ENCODE data around the gene SLC46A2.

SLC46A2 gene

DNA sequence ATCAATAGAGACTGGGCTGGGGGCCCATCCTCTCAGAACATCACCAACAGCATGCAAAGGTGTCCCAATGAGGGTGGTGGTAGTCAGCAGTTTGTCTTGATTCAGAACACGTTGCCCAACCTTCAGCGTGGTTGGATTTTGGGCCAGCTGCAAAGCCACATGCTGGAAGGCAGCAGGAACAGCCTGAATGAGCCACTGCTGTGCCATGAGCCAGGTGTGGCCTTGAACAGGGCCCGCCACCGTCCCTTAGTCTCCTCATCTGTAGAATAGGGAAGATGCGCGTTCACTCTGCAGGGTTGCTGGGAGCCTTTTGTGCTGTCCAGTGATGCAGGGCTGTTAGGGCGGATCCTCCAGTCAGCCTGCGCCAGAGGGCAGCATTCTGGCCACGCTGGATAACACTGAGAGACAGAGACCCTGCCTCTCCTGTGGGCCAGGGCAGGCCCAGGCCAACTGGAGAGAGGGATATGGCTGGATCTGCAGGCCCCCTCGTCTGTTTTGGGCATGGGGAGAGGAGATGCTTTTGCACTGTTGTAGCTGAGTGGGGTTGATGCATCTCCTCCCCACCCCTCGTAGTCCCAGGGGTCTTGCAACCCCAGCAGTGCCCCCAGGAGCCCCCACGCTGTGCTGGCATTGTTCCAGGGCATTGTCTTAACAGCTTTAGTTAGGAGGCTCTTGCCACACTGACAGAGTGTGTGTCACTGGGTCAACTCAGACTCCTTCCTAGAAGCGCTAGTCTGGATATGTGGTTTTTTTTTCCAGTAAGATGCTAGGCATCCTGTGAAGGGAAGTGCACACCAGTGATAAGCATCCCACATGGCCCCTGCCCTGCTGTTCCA is 42.1 kb downstream of the SLC46A2 start:
- TF ChIP-seq, protein P1, sequence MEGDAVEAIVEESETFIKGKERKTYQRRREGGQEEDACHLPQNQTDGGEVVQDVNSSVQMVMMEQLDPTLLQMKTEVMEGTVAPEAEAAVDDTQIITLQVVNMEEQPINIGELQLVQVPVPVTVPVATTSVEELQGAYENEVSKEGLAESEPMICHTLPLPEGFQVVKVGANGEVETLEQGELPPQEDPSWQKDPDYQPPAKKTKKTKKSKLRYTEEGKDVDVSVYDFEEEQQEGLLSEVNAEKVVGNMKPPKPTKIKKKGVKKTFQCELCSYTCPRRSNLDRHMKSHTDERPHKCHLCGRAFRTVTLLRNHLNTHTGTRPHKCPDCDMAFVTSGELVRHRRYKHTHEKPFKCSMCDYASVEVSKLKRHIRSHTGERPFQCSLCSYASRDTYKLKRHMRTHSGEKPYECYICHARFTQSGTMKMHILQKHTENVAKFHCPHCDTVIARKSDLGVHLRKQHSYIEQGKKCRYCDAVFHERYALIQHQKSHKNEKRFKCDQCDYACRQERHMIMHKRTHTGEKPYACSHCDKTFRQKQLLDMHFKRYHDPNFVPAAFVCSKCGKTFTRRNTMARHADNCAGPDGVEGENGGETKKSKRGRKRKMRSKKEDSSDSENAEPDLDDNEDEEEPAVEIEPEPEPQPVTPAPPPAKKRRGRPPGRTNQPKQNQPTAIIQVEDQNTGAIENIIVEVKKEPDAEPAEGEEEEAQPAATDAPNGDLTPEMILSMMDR (IDR thresholded peaks at IDR 0.05; ENCODE audit: low read depth, low read length, missing control alignments), result no peak
- H3K4me3 ChIP-seq (ENCODE audit: low read depth, low read length), result no peak overlapping the region
- DNase-seq (ENCODE audit: low read depth), result no peak

DNA sequence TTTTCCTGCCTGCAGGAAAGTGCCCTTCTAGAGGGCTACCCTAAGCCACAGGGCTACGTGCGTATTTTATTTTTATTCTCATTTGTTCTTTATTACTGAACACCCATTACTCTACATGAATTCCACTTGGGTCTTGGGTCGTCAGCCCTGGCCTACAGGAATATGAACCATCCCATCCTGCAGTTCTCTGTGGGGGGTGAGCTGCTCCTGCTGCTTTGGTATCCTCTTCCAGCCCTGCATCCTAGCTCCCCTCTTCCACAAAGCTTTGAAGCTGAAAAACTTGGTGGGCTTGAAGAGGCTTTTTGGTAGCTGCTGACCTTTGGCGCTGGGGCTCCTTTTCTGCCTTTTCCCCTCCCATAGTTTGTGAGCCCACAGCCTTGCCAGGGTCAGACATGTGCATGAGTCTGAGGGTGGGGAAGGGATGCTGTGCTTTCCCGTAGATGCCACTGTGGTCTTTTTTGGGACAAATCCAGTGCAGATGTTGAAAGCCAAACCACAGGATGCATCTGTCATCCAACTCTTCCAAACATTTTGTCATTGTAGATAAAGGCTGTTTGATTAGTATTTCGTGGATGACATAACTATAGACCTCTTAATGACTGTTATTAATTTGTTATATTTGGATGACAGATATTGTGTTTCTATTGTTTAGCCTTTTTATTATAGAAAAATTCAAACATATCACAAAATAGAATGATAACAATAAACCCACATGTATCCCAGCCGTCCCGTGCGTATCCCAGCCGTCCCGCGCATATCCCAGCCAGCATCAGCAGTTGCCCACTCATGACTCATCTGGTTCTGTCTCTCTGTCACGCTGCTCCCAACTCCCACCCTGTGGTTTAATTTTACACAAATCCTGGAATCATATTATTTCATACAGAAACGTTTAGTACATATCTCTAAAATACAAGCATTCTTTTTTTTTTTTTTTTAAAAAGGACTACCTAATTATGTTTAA is 43.9 kb downstream of the SLC46A2 start:
- TF ChIP-seq, protein P1 (IDR thresholded peaks at IDR 0.05; ENCODE audit: low read depth, low read length, missing control alignments), result no peak
- H3K4me3 ChIP-seq (ENCODE audit: low read depth, low read length), result no peak overlapping the region
- DNase-seq (ENCODE audit: low read depth), result no peak

DNA sequence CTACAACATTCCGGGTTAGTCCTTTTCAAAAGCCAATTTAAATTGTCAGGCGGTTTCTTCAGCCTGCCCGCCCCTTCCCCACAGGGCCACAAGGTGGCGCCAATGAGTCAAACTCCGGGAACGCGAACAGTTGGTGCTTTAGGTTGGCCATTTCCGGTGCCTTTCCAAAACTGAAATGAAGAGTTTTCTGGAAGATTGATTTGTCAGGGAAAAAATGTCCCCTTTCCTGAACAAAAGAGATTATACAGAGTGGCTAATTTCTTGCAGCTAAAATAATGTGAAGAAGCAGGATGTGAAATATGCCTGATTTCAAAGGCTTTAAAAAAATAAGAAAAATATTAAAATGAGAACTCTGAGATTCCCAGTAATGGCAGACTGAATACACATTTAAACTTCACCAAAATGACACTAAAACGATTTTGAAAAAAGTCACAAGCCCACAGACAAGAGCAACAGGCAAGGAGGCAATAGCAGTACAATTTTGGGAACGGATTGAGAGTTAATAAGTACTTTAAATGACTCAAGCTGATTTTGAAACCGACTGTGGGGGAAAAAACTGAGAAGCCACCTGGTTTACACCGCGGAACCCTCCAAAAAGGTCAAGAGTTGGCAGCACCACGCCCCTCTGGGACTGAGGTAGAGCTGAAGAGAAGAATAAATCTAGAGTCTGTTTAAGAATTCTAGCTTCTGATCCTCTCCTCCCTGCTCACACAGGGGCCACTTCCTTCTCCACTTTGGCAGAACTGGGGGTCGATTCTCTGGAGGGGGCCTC is 45.7 kb downstream of the SLC46A2 start:
- H3K4me3 ChIP-seq (ENCODE audit: low read depth, low read length), result no peak overlapping the region
- TF ChIP-seq, protein P1 (IDR thresholded peaks at IDR 0.05; ENCODE audit: low read depth, low read length, missing control alignments), result peak; percentile 94
- peak; percentile 40 for DNase-seq (ENCODE audit: low read depth)

DNA sequence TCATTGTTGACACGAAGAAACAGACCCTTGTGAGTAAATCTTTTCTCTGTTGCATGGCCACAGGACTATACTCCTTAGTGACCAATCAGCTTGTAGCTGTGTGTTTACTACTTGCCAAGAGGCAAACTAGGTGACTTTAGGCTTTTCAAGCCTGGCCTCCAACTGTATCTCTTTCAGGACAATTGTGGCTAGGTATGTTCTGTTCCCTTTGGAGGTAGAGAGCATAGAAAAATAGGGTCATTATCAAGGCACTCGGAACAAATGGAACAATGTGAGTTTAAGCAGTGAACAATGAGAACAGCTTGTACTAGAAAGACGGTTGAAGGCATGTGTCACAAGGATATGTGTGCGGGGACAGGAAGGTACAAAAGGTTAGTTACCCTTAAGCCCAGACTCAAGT is 48.1 kb downstream of the SLC46A2 start:
- no peak overlapping the region for H3K4me3 ChIP-seq (ENCODE audit: low read depth, low read length)
- no peak for DNase-seq (ENCODE audit: low read depth)
- TF ChIP-seq, protein P1 (IDR thresholded peaks at IDR 0.05; ENCODE audit: low read depth, low read length, missing control alignments), result no peak

DNA sequence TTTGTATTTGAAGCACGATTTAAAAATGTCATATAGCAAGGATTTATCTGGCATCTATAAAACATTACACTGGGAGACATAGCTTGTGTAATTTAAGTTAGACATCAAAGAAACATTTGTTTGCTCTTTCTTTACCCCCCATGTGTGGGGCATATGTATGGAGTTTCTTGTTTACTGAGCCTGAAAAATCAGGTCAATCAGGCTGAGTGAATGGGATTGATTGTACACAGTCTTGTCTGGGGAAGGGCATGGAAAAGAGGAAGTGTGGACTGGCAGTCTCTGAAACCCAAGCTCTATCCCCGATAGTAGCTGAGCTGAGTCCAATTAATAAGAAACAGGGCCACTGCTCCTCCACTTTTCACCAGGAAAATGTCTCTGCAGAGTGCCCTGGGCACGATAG is 49.4 kb downstream of the SLC46A2 start:
- no peak for DNase-seq (ENCODE audit: low read depth)
- TF ChIP-seq, protein P1 (IDR thresholded peaks at IDR 0.05; ENCODE audit: low read depth, low read length, missing control alignments), result no peak
- no peak overlapping the region for H3K4me3 ChIP-seq (ENCODE audit: low read depth, low read length)

DNA sequence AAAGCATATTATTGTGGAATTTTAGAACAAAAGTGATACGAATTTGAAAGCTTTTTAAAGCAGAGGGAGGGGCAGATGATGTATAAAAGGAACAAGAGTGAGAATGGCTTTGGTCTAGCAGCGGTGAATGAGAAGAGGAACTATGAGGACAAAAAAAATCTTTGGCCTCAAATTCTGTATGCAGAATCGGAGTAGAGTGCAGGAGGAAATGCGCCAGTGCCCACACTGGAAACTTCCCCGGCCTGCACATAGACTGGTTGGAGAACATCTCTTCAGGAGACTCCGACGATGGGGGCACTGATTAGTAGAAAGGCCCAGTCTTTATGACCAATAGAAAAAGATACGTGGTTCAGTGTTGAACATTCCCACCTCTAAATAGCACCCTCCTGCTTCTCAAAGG is 51.3 kb downstream of the SLC46A2 start:
- H3K4me3 ChIP-seq (ENCODE audit: low read depth, low read length), result no peak overlapping the region
- TF ChIP-seq, protein P1 (IDR thresholded peaks at IDR 0.05; ENCODE audit: low read depth, low read length, missing control alignments), result no peak
- DNase-seq (ENCODE audit: low read depth), result no peak

Data from GM12864 (cell line).